Measurements from ENCODE around the gene NOC2L.
"Not testable (repeated sequence)": the region's sequence is repeated elsewhere in the genome, so short reads cannot be mapped to it uniquely, and the experiment has no call there.

Gene NOC2L

DNA sequence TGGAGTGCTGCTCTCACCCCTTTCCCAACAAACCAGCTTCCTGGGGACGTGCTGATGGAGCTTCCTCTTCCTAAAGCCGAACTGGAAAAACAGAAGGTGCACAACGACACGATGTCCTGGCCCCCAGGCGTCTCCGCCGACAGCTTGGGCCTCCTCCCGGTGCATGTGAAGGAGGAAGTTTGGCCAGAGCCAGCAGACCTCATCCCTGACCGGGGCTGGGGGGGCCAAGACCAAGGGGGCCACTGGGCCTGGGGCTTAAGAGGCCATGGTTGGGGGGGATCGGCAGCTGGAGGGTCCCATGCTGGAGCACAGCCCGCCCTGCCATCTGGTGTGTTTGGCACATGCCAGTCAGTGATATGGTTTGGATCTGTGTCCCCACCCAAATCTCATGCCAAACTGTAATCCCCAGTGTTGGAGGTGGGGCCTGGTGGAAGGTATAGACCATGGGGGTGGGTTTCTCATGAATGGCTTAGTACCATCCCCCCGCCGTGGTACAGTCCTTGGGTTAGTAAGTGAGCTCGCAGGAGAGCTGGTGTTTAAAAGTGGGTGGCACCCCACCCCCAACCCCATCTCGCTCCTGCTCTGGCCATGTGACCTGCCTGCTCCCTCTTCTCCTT, 34.4 kb upstream of the NOC2L start:
- DNase-seq, result no peak

DNA sequence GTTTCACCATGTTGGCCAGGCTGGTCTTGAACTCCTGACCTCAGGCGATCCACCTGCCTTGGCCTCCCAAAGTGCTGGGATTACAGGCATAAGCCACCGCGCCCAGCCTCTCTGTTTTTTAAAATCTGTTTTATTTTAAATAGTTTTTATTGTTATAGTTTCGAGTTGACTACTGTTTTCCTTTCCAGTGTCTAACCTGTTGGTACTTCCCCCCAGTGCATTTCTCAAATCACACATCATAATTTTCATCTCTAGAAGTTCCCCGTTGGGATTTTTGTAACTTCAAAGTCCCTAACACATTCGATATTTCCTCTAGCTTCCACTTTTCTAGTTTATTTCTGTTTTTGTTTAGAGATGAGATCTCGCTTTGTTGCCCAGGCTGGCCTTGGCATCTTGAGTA, 33.3 kb upstream of the NOC2L start:
- DNase-seq, result no peak

- DNase-seq, result no peak
These were observed 32.8 kb upstream of the NOC2L start for GRCh38 chr1:991895-992294.

DNA sequence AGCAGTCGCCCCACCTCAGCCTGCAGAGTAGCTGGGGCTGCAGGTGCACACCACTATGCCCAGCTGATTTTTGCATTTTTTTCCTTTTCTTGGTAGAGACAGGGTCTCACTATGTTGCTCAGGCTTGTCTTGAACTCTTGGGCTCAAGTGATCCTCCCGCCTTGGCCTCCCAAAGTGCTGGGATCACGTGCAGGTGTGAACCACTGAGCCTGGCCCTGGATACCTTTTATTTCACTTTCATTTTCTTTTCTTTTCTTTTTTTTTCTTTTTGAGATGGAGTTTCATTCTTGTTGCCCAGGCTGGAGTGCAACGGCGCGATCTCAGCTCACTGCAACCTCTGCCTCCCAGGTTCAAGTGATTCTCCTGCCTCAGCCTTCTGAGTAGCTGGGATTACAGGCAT, 32.2 kb upstream of the NOC2L start:
- not testable (repeated sequence) for DNase-seq

- not testable (repeated sequence) for DNase-seq
These were observed 29.0 kb upstream of the NOC2L start for GRCh38 chr1:988061-988460.

DNA sequence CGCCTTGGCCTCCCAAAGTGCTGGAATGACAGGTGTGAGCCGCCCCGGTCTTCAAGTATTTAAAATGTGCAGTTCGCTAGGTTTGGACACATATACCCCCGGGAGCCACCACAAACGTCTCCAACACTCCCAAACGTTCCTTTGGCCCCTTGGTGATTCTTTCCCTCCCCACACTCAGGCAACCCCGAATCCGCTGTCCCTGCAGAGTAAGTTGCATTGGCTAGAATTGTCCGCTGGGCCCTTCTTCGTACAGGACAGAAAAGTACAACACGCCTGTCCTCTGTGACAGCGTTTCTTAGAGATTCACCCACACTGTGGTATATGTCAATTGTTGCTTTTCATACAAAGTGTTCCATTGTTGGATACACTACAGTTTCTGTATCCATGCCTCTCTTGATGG, 26.1 kb upstream of the NOC2L start:
- no peak for DNase-seq

- DNase-seq, result no peak
These were observed 25.4 kb upstream of the NOC2L start for GRCh38 chr1:984476-984814.

GRCh38 chr1:983798-984475, 24.9 kb upstream of the NOC2L start:
- no peak for DNase-seq

DNA sequence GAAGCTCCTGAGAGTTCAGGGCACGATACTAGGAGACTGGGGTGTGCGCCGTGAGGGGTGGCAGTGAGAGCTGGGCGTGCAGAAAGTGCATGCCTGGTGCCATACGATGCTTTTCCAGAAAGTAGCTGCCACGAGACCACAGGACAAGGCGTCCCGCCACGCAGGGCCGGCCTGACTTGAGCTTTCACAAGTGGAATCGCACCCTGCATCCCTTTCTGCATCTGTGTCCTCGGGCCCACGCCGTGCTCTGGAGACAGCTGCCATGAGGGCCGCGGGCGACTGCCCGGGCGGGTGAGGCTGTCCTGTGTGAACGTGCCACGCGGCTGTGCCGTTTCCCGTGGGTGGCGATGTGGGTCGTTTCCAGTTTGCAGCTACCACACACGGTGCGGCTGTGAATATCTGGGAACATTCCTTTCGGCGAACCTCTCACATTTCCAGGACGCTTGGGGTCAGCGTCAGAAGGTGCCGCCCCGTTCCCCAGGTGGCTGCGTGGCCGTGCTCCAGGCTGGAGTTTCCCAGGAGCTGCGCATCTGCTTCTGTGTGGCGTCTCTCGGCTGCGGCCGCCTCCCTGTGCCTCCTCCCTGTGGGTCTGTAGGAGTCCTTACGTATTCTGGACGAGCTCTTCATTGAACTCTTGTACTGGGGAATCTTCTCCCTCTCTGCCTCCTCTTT, 23.8 kb upstream of the NOC2L start:
- no peak for DNase-seq

GRCh38 chr1:981955-982558, 23.0 kb upstream of the NOC2L start, which contains the start of gene PERM1:
PERM1 (minus strand) TSS chr1:982093; CDS start chr1:981029, 1,064 bp downstream.
- no peak for DNase-seq

DNA sequence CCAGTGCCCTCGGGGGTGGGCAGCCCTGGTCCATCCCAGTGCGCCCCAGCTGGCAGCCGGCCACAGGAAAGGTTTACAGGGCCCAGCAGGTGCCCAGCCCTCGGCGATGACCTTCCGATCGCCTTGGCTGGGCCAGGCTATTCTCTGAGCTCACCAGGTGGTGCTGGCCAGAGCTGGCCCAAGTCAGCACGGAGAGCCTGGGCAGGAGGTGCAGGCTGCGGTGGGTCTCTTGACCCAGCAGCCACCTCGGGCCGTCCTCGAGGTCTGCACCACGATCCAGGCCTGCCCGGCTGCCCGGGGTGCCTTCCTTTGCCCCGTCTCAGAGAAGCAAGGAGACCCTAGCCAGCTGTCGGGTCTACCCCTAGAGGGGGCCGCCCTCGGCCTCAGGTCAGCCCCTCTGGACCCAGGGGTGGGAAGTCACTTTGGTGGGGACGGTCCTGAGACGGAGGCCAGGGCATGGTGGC, 22.5 kb upstream of the NOC2L start:
- DNase-seq, result no peak

GRCh38 chr1:980602-981395, 21.7 kb upstream of the NOC2L start:
- DNase-seq, result no peak

- no peak for DNase-seq
These were observed 21.1 kb upstream of the NOC2L start for GRCh38 chr1:980137-980571.

GRCh38 chr1:979744-980072, 20.7 kb upstream of the NOC2L start:
- no peak for DNase-seq

GRCh38 chr1:978835-979743, 20.0 kb upstream of the NOC2L start:
- no peak for DNase-seq

DNA sequence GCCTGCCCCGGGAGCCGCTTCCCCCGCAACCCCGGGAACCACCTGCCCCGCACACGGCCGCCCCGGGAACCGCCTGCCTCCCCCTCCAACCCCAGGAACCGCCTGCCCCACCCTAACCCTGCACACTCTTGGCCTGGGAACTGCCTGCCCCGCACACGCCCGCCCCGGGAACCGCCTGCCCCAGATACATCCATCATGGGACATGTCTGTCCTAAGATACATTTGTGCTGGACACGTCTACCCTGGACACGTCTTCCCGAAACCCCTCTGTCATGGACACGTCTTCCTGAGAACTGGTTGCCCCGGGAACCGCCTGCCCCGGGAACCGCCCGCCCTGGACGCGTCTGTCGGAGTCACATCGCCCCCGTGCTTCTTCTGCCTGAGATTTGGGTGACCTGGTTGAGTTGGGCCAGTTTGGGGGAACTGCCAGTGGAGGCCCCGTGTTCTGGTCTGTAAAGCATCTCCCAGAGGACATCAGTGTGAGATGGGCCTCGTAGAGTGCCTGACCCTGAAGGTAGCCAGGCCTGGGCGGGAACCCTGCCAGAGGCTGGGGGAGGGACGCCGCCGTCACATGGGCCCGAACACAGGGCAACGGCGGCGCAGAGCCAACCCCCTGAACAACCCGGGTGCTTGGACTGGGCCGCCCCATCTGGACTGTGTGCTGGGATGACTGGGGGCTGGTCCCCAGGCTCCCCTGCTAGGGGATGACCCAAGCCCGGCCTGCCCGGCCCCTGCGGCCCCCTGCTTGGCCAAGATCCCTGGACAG, 19.2 kb upstream of the NOC2L start:
- no peak for DNase-seq

- DNase-seq, result not testable (repeated sequence)
These were observed 17.7 kb upstream of the NOC2L start for GRCh38 chr1:976791-977190.

GRCh38 chr1:975896-976683, 17.0 kb upstream of the NOC2L start:
- no peak for DNase-seq

- DNase-seq, result no peak
These were observed 16.3 kb upstream of the NOC2L start for GRCh38 chr1:975365-975764.

GRCh38 chr1:974687-975328, 15.8 kb upstream of the NOC2L start:
- no peak for DNase-seq
